Activated CD4-positive, alpha-beta T cell treated with anti-CD3 and anti-CD28 coated beads, Interleukin-2, amount 50 U/mL, for 1 hour (primary cell): Measurements from ENCODE around the gene UBAC1.
A peak's percentile ranks its signal among the peaks of the same experiment; 100 is the strongest.
"Not testable (repeated sequence)": the region's sequence is repeated elsewhere in the genome, so short reads cannot be mapped to it uniquely, and the experiment has no call there.

ENCODE experiments used
- DNase-seq: peaks from one replicate; pipeline ENCODE4 v3.0.0-alpha.2; 2020

The UBAC1 gene

GRCh38 chr9:135914921-135915320 lies 46.3 kb downstream of the UBAC1 start:
- DNase-seq: no peak

- DNase-seq: not testable (repeated sequence)
Observed at GRCh38 chr9:135911233-135911632, 49.9 kb downstream of the UBAC1 start.

- DNase-seq: no peak
Observed at GRCh38 chr9:135910757-135911156, 50.4 kb downstream of the UBAC1 start.

GRCh38 chr9:135910216-135910615 lies 51.0 kb downstream of the UBAC1 start:
- DNase-seq: no peak

- DNase-seq: no peak
Observed at GRCh38 chr9:135909371-135909770, 51.8 kb downstream of the UBAC1 start.

GRCh38 chr9:135908754-135909204 lies 52.4 kb downstream of the UBAC1 start:
- DNase-seq: no peak

- DNase-seq: no peak
Observed at GRCh38 chr9:135908093-135908753, 53.0 kb downstream of the UBAC1 start.

GRCh38 chr9:135907431-135908092 lies 53.6 kb downstream of the UBAC1 start, which contains the start of gene CAMSAP1:
Gene CAMSAP1, minus strand, starts transcription at chr9:135907546. Its CDS starts 387 bp downstream, at chr9:135907159.
- peak; percentile 93 for DNase-seq

GRCh38 chr9:135907006-135907430 lies 54.2 kb downstream of the UBAC1 start:
- DNase-seq: no peak

GRCh38 chr9:135906291-135907005 lies 54.7 kb downstream of the UBAC1 start:
- no peak for DNase-seq

GRCh38 chr9:135905380-135906258 lies 55.6 kb downstream of the UBAC1 start:
- DNase-seq: peak; percentile 47

- DNase-seq: no peak
Observed at GRCh38 chr9:135903786-135904520, 57.2 kb downstream of the UBAC1 start.

- DNase-seq: no peak
Observed at GRCh38 chr9:135903358-135903656, 57.9 kb downstream of the UBAC1 start.

GRCh38 chr9:135902655-135903357 lies 58.4 kb downstream of the UBAC1 start:
- DNase-seq: no peak

GRCh38 chr9:135901826-135902225 lies 59.3 kb downstream of the UBAC1 start:
- DNase-seq: no peak

- no peak for DNase-seq
Observed at GRCh38 chr9:135901031-135901758, 60.0 kb downstream of the UBAC1 start.

GRCh38 chr9:135898634-135899407 lies 62.4 kb downstream of the UBAC1 start:
- no peak for DNase-seq

GRCh38 chr9:135896626-135897025 lies 64.5 kb downstream of the UBAC1 start:
- DNase-seq: no peak

GRCh38 chr9:135896205-135896604 lies 65.0 kb downstream of the UBAC1 start:
- DNase-seq: no peak
